Islet of Langerhans (tissue), 1 donor: ENCODE results near the gene MTG1.
"Not testable (repeated sequence)": the region's sequence is repeated elsewhere in the genome, so short reads cannot be mapped to it uniquely, and the experiment has no call there.

Experiments
- FAIRE-seq: peaks from one replicate; lab custom pipeline; 2011; peaks lifted over from hg19 to GRCh38; lab: Jason Lieb, UNC

MTG1 gene

DNA sequence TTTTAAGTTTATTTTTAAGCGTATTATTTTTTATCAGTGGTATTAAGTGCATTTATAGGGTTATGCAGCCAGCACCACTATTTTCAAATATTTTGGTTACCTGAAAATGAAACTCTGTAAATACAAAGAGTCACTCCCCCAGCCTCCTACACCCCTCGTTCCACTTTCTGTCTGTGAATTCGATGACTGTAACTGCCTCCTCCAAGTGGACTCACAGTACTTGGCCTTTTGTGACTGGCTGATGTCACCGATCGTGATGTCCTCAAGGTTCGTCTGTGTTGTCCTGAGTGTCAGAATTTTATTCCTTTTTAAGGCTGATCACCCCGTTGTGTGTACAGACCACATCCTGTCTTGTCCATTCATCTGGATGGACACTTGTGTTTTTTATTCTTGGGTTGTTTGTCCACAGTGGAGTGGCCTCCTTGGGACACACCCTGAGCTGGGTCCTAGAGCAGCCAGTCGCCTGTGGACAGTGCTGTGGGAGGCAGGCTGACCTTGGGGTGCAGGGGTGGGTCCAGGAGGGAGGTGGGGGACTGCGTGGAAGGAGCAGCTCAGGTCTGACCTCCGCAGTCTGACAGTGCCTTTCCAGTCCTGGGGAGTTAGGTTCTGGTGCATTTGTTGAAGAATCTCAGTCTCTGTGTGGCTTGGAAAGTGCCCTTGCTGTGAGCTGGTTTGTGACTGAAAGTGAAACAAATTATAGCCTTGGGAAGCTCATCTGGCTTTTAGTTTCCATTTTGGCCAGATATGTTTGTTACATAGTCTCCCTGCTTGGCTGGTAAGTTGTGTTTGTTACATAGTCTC lies 6.9 kb downstream of the MTG1 start:
- FAIRE-seq = no peak

DNA sequence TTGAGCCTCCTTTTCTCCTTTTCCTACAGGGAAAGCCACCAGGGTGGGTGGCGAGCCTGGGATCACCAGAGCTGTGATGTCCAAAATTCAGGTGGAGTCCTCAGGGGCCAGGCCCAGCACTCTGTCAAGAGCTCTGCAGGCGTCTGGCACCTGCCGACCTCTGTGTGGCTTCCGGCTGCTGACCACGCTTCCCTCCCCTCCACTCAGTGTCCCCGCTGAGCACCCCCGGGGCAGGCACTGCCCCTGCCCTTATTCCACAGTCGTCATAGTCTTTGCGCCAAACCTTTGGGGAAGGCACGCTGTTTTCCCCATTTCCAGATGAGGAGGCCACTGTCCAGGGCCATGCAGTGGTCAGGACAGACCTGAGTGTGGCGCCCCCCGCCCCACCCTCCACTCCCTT lies 7.5 kb downstream of the MTG1 start:
- FAIRE-seq = no peak

DNA sequence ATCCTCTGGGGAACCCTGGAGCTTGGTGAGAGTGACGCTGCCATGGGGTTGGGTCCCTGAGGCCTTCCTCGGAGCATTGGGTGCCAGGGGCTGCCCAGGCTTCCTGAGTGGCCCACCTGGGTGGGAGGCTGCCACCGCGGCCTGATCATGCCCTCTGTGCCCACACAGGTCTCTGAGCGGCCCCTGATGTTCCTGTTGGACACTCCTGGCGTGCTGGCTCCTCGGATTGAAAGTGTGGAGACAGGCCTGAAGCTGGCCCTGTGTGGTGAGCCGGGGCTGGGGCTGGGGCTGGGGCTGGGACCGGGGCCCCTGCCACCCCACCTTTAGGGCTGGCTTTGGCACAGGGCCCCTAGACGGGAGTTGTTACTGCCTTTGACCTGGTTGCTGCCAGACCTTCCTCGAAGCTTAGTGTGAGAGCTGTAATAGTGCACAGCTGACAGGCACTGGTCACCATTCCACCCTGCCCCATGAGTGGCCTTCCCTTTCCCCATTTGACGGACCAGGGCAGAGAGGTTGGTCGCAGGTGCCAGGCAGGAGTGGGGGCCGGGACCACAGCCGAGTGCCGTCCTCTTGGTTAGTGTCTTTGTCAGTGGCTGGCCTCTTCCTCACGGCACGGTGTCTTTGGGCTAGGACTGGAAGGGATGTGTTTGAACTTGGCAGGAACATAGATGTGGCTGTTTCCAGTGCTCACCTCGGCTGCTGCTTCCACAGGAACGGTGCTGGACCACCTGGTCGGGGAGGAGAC lies 8.2 kb downstream of the MTG1 start:
- FAIRE-seq = no peak

DNA sequence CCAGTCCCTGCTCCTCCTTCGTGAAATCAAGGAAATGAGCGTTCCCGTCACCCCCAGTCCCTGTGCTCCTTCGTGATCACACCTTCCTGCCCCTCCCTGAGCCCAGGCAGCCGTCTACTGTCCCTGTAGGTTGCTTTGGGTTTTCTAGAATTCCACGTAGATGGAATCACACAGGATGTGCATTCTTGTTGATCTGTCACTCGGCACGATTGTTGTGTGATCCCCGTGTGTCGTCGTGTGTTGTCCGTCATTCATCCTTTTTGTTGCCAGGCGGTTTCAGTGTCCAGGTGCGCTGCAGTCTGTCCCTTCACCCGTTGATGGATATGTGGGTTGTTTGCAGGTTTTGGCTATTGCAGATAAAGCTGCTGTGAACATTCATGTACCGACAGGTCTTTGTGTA lies 9.4 kb downstream of the MTG1 start:
- no peak for FAIRE-seq

DNA sequence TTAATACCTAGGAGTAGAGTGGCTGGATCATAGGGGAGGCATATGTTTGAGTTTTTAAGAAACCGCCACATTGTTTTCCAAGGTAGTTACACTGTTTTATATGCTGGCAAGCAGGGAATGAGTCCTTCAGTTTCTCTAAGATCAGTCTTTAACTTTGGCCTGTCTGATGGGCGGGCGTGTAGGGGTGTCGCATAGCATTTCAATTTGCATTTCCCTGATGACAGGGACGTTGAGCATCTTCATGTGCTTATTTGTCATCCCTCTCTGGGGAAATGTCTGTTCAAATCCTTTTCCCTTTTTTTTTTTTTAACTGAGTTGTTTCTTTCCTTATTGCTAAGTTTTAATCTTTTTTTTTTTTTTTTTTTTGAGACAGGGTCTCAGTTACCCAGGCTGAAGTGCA lies 9.8 kb downstream of the MTG1 start:
- FAIRE-seq = no peak

DNA sequence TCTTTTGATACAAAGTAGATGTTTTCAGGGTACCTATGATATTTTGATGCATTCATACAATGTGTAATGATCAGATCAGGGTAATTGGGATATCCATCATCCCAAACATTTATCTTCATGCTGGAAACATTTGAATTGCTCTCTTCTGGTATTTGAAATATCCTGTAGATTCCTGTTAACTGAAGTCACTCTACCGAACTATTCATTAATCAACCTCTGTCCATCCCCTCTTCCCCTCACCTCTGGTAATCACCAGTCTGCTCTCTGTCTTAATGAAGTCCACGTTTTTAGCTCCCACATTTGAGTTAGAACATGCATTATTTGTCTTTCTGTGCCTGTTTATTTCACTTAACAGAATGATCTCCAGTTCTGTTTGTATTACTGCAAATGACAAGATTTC lies 11.3 kb downstream of the MTG1 start:
- no peak for FAIRE-seq

DNA sequence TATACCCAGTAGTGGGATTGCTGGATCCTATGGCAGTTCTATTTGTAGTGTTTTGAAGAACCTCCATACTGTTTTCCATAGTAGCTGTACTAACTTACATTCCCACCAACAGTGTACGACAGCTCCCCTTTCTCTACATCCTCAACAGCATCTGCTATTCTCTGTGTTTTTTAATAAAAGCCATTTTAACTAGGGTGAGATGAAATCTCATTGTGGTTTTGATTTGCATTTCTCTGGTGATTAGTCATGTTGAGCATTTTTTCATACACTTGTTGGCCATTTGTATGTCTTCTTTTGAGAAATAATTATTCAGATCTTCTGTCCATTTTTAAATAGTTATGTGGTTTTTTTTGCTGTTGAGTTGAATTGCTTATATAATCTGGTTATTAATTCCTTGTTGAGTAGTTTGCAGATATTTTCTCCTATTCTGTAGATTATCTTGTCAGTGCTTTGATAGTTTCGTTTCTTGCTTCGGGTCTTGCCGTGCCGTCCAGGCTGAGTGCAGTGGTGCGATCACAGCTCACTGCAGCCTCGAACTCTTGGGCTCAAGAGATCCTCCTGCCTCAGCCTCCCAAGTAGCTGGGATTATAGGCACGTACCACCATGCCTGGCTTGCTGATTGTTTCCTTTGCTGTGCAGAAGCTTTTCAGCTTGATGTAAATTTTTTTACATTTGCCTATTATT lies 12.0 kb downstream of the MTG1 start:
- FAIRE-seq = no peak

DNA sequence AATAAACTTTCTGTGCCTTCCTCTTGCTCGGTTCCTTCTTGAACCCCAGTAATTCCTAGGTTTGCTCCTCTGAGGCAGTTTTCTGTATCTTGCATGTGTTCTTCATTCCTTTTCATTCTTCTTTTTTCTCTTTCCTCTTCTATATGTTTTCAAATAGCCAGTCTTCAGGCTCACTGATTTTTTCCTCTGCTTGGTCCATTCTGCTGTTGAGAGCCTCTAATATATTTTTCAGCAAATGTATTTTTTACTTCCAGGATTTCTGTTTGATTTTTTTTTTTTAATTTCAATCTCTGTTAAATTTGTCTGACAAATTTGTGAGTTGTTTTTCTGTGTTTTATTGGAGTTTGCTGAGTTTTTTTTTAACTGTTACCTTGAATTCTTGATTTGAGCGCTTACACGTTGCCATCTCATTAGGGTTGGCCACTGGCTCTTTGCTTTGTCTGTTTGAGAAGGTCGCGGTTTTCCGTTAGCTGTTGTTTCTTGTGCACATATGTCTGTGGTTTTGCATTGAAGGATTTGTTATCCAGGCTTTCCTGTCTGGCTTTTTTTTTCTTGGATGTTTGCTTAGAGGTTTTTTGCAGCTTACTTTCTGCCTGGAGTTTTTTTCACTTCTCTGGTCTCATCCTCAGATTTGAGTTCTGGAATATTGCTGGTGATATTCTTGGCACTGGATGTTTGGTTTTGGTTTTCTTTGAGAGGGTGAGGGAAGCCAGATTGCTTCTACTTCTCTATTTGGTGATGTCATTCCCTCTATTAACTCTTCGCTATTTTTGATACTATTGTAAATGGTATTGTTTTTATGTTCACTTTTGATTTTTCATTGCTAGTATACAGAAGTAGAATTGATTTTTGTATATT lies 17.8 kb downstream of the MTG1 start:
- peak; percentile 38 for FAIRE-seq

DNA sequence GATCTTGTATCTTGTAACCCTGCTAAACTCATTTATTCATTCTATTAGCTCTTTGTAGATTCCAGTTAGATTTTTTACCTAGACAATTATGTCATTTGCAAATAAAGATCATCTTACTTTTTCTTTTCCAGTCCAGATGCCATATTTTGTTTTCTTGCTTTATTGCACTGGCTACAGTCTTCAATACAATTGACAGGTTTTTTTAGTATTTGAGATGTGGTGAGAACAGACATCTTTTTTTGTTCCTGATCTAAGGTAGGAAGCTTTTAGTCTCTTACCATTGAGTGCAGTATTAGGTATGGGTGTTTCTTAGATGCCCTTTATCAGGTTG lies 18.4 kb downstream of the MTG1 start:
- FAIRE-seq = no peak

DNA sequence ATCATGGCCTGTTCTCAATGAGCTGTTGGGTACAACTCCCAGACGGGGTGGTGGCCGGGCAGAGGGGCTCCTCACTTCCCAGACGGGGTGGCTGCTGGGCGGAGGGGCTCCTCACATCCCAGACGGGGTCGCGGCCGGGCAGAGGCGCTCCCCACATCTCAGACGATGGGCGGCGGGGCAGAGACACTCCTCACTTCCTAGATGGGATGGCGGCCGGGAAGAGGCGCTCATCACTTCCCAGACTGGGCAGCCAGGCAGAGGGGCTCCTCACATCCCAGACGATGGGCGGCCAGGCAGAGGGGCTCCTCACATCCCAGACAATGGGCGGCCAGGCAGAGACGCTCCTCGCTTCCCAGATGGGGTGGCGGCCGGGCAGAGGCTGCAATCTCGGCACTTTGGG lies 20.4 kb downstream of the MTG1 start:
- FAIRE-seq = not testable (repeated sequence)

DNA sequence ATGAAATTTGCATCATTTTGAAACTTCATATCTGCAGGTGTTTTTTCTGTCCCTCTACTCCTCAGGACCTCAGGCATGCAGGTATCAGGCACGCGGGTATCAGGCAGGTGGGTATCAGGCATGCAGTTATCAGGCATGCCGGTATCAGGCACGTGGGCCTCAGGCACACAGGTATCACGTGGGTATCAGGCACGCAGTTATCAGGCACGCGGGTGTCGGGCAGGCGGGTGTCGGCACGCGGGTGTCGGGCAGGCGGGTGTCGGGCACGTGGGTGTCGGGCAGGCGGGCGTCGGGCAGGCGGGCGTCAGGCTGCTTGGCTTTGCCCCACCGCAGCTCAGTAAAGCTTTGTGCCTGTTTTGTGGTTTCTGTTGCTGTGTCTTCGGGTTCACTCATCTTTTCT lies 21.8 kb downstream of the MTG1 start:
- FAIRE-seq = no peak

DNA sequence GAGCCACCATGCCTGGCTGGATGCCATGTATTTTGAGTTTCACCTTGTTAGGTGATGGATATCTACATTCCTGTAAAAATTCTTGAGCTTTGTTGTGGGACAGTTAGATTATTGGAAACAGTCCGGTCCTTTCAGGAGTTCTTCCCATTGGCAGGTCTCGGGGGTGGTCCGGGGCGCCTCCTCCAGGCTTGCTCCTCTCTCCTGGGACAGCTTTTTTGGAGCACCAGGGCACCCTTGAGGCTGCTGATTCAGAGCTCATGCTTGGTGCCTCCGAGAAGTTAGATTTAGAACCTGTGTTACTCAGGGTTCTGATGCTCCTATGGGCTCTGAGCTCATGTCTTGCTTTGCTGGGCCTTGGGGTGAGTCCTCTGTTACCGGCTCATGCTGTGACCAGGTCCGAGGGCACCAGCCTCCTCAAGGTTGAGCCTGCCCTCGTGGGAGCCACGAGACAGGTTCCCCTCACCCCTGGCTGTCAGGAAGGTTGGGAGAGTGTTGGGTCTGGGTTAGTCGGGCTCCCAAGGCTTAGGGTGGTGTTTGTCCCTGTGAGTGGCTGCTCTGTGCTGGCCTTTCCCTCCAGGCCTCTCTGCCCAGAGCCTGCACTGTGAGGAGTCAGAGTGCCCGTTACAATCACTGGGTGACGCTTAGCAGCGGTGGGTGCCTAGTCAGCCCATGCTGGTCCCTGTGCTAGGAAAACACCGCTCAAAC lies 24.5 kb downstream of the MTG1 start:
- no peak for FAIRE-seq

DNA sequence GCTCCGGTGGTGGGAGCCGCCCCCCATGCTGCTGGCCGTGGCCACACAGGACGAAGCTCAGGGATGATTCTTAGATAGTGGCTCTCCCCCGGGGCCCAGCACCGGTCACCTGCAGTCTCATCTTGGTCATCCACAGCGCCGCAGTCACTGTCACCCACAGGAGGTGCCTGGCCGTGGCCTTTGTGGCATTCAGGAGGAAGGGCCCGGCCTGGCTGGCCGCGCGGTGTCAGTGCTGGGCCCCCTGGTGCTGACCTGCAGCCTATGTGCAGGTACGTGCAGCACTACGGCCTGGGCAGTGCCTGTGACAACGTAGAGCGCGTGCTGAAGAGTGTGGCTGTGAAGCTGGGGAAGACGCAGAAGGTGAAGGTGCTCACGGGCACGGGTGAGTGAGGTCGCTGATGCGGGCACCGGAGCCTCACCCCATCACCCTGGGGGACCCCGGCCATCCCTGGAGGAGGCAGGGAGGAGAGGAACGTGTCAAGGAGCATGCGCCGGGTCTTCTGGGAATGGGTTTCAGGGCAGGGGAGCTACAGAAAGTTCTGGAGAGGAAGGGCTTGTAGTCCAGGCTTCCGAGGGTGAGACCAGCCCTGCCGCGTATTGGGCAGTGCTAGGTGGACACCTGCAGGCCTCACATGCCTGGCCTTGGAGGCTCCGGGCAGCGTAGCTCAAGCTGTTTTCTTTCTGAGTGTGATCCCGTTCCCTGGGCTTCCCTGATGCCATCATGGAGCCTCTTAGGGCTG lies 25.4 kb downstream of the MTG1 start:
- FAIRE-seq = no peak

DNA sequence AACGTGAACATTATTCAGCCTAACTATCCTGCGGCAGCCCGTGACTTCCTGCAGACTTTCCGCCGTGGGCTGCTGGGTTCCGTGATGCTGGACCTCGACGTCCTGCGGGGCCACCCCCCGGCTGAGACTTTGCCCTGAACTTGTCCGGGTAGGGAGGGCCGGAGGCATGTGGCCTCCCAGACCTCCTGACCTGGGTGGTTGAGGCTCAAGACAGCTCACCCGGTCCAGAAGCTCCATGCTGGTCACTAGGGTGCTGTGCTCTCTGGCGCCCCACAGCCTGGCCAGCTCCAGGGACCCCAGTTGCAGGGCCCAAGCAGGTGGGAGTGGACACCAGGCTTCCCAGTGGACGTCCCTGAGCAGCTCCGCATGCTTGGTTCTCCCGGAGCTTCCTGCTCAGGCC lies 26.1 kb downstream of the MTG1 start:
- no peak for FAIRE-seq

DNA sequence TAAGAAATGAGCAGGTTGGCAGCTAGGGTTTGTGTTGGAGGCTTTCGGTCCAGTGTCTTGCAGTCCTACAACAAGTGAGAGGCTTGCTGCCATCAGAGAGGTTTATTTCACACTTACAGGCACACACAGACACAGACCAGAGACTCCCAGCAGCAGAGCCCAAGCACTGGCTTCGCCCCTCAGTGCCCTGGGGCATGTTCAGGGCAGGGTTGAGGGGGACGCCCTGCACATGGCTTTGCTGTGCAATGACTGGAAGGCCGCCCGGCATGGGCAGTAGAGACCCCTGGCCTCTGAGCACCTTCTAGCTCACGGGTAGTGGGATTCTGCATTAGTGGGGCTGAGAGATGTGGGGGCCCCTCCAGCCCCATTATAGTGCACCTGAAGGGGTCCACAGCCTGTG lies 26.6 kb downstream of the MTG1 start:
- no peak for FAIRE-seq

DNA sequence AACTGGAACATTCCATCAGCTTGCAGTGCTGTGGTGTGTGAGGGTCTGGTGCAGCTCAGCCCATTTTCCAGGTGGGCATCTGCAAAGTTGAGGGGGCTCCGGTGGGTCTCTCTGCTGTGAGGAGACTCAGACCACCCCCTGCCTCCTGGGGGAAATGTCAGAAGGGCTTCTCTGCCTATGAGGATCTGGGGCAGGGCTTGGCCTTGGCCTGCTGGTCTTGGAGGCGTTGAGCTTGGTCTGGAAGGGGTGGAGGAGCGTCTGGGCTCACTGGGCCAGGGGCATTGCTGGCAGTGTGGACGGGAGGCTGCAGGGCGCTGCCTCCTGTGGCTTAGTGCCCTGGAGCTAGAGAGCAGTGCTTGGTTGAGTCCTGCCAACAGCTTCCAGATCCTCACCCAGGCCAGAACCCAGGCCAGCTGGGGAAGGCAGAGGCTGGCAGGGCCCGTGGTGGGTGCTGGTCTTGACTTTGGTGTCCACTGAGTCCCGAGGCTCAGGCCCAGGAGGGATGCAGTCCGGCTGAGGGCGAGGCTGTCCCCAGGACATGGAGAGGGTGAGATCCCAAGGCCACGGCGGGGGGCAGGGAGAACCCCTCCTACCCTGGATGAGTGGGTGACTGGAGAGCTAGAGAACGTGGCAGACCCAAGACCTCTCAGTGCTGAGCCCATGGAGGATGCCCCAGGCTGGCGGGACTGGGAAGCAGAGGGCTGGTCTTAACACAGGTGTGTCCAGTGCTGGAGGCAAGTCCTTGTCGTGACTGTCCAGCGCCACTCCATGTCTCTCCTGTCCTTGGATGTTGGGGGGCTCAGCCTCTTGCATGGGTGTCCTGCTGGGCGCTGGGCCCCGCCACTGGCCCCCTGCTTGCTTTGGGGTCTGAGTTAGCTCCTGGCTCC lies 27.6 kb downstream of the MTG1 start:
- FAIRE-seq = no peak

DNA sequence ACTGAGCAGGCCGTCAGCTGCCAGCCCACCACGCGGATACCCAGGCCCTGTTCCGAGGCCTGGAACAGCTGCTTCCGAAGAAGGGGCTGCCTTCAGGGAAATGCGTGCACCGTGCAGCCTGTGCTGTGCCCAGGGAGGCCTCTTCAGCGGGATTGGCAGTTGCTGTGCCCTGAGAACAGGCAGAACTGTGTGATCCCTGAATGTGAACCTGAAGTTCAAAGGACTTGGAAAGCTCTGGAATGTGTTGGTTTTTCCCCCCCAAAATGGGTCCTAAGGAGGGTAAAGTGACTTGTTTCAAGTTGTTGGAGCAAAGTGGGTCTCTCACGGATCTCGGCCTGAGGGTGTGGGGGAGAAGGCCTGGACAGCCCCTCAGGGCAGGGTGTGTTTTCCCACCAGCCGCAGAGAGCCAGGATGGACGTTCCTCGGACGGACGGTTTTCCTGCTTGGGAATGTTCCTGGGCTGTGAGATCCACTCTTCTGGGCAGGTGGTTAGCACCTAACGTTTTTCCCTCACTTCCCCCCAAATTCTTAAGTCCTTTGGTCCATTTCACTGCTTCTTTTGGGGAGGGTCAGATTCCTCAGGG lies 28.4 kb downstream of the MTG1 start:
- FAIRE-seq = no peak

DNA sequence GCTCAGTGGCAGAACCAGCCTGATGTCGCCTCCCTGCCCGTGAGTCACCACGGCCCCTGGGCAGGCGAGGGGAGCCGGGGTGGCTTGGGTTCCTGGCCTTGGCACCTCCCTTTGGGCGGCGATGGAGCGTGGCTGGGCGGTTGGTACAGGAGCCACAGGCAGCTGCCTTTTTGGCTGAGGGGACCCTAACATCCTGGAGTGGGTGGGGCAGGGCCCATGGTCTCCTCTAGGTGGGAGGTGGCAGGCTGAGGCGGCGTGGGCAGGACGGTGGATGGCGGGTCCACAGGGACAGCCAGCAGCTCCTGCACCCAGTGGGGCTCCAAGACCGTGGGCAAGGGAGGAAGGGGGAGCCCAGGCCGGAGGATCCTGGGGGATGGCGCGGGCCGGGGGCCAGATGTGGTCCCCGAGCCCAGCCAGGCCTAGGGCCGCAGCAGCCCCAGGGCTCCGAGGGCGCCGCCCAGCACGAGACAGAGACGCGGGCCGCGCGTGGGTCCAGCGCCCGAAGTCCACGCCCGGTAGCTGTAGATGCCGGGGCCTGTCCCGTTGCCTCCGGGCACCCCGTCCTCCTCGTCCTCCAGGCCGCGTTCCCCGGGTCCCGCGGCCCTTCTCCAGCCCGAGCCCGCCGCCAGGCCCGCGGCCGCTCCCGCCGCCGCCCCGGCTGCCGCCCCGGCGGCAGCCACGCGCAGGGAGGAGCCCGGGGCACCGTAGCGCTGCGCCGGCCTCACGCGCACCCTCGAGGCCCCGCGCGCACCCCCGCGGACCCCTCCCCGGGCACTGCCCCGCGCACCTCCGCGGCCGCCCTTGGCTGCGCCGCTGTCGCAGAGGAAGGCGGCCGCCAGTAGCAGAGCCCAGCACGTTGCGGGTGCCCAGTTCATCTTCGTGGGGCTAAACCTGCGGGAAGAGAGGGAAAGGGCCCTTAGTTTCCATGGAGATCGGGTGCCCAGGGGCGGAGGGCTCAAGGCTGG lies 29.1 kb downstream of the MTG1 start:
- FAIRE-seq = no peak

DNA sequence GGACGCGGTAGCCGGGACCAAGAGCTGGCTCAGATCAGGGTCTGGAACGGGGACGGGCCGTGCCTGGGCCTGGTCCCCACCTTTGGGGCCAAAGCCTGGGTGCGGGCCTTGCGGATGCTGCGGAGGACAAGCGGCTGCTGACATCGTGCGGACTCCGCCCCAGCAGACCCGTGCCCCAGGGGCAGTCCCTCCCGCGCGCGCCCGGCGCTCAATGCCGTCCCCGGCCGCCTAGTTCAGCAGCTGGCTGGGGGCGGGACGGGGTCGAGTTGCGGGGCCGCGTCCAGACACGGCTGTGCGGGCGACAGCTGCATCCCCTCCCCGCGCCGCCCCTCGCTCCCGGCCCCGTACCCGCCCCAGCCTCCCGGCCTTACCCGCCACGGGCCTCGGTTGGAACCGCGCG lies 30.1 kb downstream of the MTG1 start:
- not testable (repeated sequence) for FAIRE-seq
